HUES6 (cell line): ENCODE measurements around the gene DCDC2.
A peak's percentile ranks its signal among the peaks of the same experiment; 100 is the strongest.
"Not testable (repeated sequence)": the region's sequence is repeated elsewhere in the genome, so short reads cannot be mapped to it uniquely, and the experiment has no call there.

ENCODE experiments used
- H3K27ac ChIP-seq: 2 replicates; pipeline ENCODE4 v1.7.0; 2013; ENCODE audit warnings: low read depth, mild to moderate bottlenecking, low read length, inconsistent platforms
- H3K27me3 ChIP-seq: 2 replicates; pipeline ENCODE4 v1.6.1; 2013; ENCODE audit warnings: low read length; ENCODE audit not compliant: control insufficient read depth, insufficient read depth
- H3K36me3 ChIP-seq: 2 replicates; pipeline ENCODE4 v1.6.1; 2013; ENCODE audit warnings: low read length; ENCODE audit not compliant: control insufficient read depth, insufficient read depth
- H3K4me1 ChIP-seq: 2 replicates; pipeline ENCODE4 v1.6.1; 2013; ENCODE audit warnings: low read length; ENCODE audit not compliant: control insufficient read depth, insufficient read depth
- H3K4me3 ChIP-seq: 2 replicates; pipeline ENCODE4 v1.5.1; 2013; ENCODE audit warnings: low read depth, low read length
- H3K9ac ChIP-seq: one replicate; pipeline ENCODE4 v1.6.1; 2013; ENCODE audit warnings: mild to moderate bottlenecking, low read length
- H3K9me3 ChIP-seq: 2 replicates; pipeline ENCODE4 v1.6.1; 2013; ENCODE audit warnings: low read depth, low read length; ENCODE audit not compliant: control insufficient read depth, insufficient read depth

The DCDC2 gene

DNA sequence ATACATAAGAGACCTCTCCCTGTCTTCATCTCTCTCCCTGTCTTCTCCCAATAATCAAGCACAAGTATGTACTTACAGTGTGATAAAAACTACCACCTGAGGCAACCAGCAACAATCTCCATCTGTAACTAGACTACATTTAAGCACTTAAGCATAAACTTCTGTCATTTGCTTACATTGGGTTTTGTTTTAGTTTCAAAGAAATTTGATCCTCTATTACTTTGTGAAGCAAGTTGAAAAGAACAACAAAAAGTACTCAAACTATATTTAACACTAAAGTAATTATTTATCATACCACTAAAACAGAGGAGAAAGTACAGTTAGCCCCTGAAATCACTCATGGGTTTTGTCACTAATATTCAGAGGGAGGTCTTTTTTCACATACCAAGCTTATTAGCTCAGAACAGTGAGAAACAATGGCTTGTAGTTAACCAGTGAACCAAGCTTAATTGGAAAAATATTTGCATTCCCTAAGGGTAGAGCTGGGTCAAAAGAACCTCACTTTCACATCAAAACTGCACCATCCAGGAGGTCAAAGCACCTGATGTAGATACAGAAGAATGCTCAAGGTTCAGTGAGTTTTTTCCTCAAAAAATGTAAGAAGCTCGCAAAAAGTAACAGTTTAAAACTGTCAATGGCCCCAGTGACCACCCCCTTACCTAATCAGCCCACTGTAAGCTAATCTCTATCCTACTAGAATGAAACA, 34.1 kb downstream of the DCDC2 start:
- Histone ChIP-seq H3K4me3 (no peak overlapping the region), H3K9me3 (no peaks in the 10 kb centered on the region), H3K27me3 (peaks cover 10% of the 10 kb centered on the region; the same call in 1 of the 2 replicates), H3K36me3 (no peaks in the 10 kb centered on the region), H3K9ac (no peak overlapping the region), H3K27ac (no peak overlapping the region; the same call in 1 of the 2 replicates), H3K4me1 (peaks cover 38% of the 10 kb centered on the region)

DNA sequence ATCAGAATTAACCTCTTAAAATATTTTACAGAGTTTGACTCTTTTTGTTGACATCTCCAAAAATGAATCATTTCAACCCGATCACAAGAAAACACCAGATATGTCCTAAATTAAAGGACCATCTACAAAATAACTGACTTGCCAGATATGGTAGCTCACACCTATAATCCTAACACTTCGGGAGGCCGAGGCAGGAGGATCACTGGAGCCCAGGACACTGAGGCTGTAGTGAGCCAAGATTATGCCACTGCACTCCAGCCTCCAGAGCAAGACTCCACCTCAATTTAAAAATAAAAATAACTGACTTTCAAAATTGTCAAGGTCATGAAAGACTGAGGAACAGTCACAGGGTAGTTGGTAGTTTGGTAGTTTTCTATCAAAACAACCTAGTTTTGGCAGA, 34.9 kb downstream of the DCDC2 start:
- Histone ChIP-seq H3K36me3 (no peaks in the 10 kb centered on the region), H3K4me1 (peaks cover 38% of the 10 kb centered on the region), H3K27ac (no peak overlapping the region; the same call in 1 of the 2 replicates), H3K9me3 (no peaks in the 10 kb centered on the region), H3K4me3 (no peak overlapping the region), H3K27me3 (peaks cover 10% of the 10 kb centered on the region; the same call in 1 of the 2 replicates), H3K9ac (no peak overlapping the region)

DNA sequence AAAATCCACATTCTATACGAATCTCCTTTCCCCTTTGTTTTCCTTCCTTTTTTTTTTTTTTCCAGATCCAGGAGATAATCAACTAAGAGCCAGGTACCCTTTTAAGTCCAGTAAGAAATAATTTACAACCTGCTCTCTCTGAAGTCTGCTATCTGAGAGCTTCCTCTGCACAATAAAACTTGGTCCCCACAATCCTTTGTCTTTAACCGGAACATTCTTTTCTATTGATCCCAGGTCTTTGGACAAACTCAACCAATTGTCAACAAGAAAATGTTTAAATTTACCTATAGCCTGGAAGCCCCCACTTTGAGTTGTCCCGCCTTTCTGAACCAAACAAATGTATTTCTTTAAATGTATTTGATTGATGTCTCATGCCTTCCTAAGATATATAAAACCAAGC, 35.4 kb downstream of the DCDC2 start:
- peaks cover 10% of the 10 kb centered on the region; the same call in 1 of the 2 replicates for H3K27me3 ChIP-seq
- H3K9me3 ChIP-seq, H3K9ac ChIP-seq, H3K27ac ChIP-seq, H3K4me3 ChIP-seq, H3K36me3 ChIP-seq: not testable (repeated sequence)
- peaks cover 38% of the 10 kb centered on the region for H3K4me1 ChIP-seq

DNA sequence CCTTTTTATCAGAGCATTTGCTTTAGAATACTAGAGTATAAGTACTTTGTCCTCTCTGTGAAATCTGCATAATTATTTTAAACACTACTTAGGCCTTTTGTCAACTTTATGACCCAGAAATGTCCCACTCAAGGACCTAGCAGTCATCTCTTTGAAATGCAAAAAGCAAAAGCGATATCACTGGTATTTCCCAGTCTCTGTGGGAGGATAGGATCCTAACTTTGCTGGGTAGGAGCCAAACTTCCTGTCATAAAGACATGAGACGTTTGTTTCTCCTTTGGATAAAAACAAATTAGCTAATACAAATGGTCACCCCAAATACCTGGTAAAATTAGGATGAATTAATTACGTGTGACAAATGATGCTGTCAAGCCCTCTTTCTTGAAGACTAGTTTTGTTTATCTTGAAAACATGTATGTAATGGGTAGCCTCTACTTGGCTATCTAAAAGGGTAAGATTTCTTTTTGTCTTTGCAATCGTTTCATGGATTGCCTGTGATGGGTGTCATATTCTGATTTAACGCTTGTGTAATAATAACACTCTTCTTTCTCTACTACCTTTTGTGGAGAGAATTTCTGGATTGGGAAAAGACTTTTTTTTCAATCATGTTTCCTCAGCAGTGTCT, 36.2 kb downstream of the DCDC2 start:
- H3K4me1 ChIP-seq = peaks cover 38% of the 10 kb centered on the region
- H3K4me3 ChIP-seq = peak overlapping the region; percentile 24; the same call in 1 of the 2 replicates
- no peaks in the 10 kb centered on the region for H3K9me3 ChIP-seq
- H3K27ac ChIP-seq = no peak overlapping the region; the same call in 1 of the 2 replicates
- peaks cover 10% of the 10 kb centered on the region; the same call in 1 of the 2 replicates for H3K27me3 ChIP-seq
- H3K36me3 ChIP-seq = no peaks in the 10 kb centered on the region
- H3K9ac ChIP-seq = peak overlapping the region; percentile 16

DNA sequence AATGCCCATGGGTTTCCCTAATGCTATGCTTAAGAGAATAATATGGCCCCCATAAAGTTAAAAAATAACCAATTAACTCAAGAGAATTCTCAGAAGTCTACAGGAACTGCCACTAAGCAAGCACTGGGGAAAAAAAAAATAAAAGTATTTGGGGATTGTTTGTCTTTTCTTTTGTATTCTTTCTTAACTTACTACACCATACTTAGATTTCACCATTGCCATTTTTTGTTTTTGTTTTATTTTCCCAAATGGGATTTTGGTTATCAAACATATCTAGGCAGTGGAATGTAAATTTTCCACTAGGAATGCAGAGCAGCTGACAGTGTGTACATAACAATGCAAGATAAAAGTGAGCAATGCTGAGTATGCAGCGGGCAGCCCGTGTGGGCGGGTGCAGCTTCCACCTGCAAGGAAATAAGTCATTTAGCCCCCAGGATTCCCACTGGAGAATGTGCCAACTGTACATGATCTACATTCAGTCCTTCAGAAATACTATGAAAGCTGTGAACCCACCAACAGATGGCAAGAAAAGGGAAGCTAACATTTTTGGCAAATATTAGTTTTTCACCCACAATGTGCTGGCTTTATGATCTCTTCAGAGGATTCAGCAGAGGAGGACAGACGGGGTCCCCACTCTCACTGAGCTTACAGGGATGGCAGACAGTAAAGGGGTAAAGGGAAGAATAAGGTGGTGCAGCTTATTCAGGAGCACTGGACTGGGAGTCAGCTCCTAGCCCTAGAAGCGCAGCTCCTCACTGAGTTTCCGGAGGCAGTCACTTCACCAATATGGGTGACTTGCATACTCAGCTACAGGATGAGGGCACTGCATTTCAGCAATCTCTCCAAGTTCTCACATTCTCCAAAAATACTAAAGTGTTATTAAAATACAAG, 44.4 kb downstream of the DCDC2 start:
- H3K4me1 ChIP-seq = peaks cover 20% of the 10 kb centered on the region
- no peaks in the 10 kb centered on the region for H3K36me3 ChIP-seq
- H3K27me3 ChIP-seq = no peaks in the 10 kb centered on the region
- H3K4me3 ChIP-seq = peak overlapping the region; percentile 24; the same call in 1 of the 2 replicates
- peak overlapping the region; percentile 67 for H3K9ac ChIP-seq
- H3K27ac ChIP-seq = peak overlapping the region; percentile 77
- peaks cover 3% of the 10 kb centered on the region; the same call in 1 of the 2 replicates for H3K9me3 ChIP-seq

DNA sequence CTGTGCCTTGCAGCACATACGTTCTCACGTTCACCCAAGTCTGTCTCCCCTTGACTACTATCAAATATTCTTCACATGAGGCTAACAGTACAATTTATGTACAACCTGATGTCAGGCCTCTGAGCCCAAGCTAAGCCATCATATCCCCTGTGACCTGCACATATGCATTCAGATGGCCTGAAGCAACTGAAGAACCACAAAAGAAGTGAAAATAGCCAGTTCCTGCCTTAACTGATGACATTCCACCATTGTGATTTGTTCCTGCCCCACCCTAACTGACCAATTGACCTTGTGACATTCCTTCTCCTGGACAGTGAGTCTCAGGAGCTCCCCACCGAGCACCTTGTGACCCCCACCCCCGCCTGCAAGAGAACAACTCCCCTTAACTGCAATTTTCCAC, 46.1 kb downstream of the DCDC2 start:
- not testable (repeated sequence) for H3K9me3 ChIP-seq, H3K36me3 ChIP-seq, H3K27me3 ChIP-seq, H3K4me3 ChIP-seq
- H3K9ac ChIP-seq = peak overlapping the region; percentile 43
- H3K27ac ChIP-seq = peak overlapping the region; percentile 49; the same call in 1 of the 2 replicates
- H3K4me1 ChIP-seq = peaks cover 30% of the 10 kb centered on the region

DNA sequence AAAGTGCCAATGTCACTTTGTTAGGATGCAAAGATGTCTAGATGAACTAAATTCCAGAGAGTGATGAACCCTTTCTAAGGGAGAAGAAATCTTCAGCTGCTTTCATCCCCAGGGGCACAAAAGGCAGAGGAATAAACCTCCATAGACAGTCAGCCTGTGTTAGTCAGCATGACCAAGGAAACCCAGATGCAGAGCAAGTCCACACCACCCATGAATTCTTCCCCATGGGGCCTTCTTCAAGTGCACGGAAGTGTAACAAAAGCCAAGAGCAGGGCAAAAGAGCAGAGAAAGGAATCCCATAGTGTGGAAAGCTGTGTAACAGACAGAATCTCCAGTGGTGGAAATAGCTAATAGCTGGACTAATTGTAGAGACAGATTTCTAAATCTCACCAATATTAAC, 50.0 kb downstream of the DCDC2 start:
- Histone ChIP-seq H3K27ac (no peak overlapping the region), H3K9ac (no peak overlapping the region), H3K4me3 (no peak overlapping the region)

DNA sequence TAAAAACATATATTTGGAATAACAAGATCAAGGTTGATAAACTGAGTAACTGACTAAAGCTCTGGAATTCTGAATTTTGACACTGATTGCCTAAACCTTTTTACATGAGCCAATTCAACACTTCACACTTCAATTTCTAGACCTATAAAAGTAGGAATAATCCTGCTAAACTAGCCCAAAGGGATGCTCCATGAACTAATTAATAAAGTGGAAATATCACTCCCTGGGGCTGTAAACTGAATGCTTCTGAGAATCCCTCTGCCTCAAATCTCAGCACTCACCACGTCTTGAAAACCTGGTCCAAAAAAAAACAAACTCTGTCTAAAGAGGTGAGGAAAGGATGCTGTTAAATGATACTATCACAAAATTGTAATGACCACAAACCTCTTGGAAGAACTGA, 50.9 kb downstream of the DCDC2 start:
- H3K4me1 ChIP-seq = peaks cover 14% of the 10 kb centered on the region; the same call in 1 of the 2 replicates
- no peak overlapping the region for H3K27ac ChIP-seq
- peaks cover 3% of the 10 kb centered on the region; the same call in 1 of the 2 replicates for H3K9me3 ChIP-seq
- H3K9ac ChIP-seq = no peak overlapping the region
- no peak overlapping the region for H3K4me3 ChIP-seq
- no peaks in the 10 kb centered on the region for H3K36me3 ChIP-seq
- no peaks in the 10 kb centered on the region for H3K27me3 ChIP-seq

More for the DNA sequence above, 50.0 kb downstream of the DCDC2 start:
- H3K9me3 ChIP-seq = peaks cover 3% of the 10 kb centered on the region; the same call in 1 of the 2 replicates
- no peaks in the 10 kb centered on the region for H3K36me3 ChIP-seq
- H3K4me1 ChIP-seq = peaks cover 20% of the 10 kb centered on the region
- no peaks in the 10 kb centered on the region for H3K27me3 ChIP-seq

DNA sequence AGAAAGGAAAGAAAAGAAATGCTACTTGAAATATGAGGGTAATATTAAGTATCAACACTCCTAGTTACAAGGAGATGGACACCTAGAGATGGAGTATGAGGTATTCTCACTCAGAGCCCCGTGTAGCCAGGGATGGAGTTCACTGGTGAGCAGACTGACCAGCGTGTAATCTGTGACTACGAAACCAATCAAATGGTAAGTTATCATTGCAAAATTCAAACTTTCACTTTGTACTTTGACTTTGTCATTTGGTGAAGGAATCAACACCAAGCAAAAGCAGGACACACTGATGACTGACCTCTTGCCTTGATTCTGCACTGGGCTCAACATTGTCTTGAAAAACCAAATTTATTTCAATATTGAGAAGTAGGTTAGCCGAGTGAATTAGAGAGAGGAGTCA, 51.8 kb downstream of the DCDC2 start:
- H3K4me1 ChIP-seq = peaks cover 10% of the 10 kb centered on the region; the same call in 1 of the 2 replicates
- H3K27me3 ChIP-seq = no peaks in the 10 kb centered on the region
- no peaks in the 10 kb centered on the region for H3K9me3 ChIP-seq
- no peak overlapping the region for H3K27ac ChIP-seq
- H3K4me3 ChIP-seq = no peak overlapping the region
- H3K9ac ChIP-seq = no peak overlapping the region
- H3K36me3 ChIP-seq = no peaks in the 10 kb centered on the region

DNA sequence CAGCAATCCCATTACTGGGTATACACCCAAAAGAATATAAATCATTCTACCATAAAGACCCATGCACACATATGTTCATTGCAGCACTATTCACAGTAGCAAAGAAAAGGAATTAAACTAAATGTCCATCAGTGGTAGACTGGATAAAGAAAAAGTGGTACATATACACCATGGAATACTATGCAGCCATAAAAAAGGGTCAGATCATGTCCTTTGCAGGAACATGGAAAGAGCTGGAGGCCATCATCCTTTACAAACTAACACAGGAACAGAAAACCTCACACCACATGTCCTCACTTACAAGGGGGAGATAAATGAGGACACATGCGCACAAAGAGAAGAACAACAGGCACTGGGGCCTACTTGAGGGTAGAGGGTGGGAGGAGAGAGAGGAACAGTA, 60.9 kb downstream of the DCDC2 start:
- no peak overlapping the region for H3K9ac ChIP-seq
- no peak overlapping the region for H3K27ac ChIP-seq
- no peak overlapping the region for H3K4me3 ChIP-seq
- H3K27me3 ChIP-seq = no peaks in the 10 kb centered on the region
- H3K9me3 ChIP-seq = peaks cover 16% of the 10 kb centered on the region; the same call in 1 of the 2 replicates
- H3K4me1 ChIP-seq = no peaks in the 10 kb centered on the region
- H3K36me3 ChIP-seq = no peaks in the 10 kb centered on the region
